Activated effector memory CD4-positive, alpha-beta T cell treated with Interleukin-2 at 50 U/mL for 16 hours (primary cell): Measurements from ENCODE around the gene LAGE3.

Experiments
- DNase-seq: peaks from one replicate; pipeline ENCODE4 v3.0.0-alpha.2; 2020

Gene LAGE3

DNA sequence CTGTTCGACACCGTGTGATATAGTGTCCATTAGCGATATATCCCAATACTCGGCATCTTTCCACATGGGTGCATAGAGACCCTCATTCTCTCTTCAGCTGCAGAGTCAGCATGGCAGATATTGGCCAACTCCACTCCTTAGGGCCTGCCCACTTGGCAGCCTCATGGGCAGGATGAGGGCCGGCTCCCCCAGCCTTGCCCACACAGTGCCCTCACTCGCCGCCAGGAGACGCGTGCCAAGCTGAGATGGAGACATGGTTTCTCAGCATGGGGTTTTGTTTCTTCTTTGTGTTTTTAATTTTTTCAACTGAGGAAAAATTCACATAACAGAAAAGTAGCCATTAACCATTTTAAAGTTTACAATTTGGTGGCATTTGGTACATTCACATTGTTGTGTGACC lies 26.3 kb downstream of the LAGE3 start:
- DNase-seq, result no peak

- no peak for DNase-seq
These were observed 28.8 kb downstream of the LAGE3 start for GRCh38 chrX:154450312-154450711.

- no peak for DNase-seq
These were observed 29.5 kb downstream of the LAGE3 start for GRCh38 chrX:154449618-154450017.

DNA sequence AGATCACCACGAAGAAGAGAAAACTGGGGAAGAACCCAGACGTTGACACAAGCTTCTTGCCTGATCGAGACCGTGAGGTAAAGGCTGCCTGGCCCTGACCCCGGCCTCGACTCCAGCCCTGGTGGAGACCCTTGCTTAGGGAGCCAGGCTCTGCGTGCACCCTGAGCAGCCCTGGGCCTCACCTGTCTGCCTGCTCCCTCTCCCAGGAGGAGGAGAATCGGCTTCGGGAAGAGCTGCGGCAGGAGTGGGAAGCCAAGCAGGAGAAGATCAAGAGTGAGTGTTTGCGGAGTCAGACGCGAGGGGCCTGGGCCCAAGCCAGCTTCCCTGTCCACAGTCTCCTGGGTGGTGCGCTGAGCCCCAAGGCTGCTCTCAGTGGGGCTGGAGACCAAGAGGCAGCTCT lies 30.6 kb downstream of the LAGE3 start:
- DNase-seq, result no peak

- no peak for DNase-seq
These were observed 32.7 kb downstream of the LAGE3 start for GRCh38 chrX:154446430-154446829.

DNA sequence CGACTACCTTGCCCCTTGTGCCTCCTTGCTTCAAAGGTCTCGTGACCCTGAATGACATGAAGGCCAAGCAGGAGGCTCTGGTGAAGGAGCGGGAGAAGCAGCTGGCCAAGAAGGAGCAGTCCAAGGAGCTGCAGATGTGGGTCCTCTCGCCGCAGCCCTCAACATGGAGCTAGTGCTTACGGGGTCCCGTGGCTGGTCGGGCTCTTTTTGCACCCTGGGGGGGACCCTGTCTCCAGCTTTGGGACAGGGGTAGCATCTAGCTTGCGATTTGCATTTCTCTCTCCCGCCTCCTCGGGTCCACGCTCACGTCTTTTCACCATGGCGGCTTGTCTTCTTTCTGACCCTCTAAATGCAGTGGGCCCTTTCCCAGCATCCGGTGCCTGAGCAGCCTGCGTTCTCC lies 33.3 kb downstream of the LAGE3 start:
- no peak for DNase-seq

DNA sequence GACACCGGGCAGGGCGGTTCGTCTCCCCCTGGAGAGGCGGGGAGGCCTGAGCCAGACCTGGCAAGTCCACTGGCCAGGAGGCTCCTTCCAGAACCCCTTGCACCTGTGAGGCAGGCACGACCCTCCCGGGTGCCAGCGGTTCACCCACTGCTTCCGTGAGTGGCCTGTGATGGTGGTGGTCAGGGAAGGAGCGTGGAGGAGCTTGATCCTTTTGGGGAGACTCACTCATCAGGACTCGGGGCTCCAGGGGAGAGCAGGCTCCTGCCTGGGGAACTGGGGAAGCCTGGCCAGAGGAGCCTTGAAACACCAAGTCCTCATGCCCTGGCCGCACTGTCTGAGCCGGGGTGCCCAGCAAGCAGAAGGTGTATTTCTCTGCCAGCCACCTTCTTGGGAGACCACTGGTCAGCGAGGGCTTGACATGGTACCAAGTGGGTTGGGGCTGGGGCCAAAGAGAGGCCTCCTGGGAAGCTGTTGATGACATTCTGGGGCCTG lies 34.3 kb downstream of the LAGE3 start:
- DNase-seq, result no peak

DNA sequence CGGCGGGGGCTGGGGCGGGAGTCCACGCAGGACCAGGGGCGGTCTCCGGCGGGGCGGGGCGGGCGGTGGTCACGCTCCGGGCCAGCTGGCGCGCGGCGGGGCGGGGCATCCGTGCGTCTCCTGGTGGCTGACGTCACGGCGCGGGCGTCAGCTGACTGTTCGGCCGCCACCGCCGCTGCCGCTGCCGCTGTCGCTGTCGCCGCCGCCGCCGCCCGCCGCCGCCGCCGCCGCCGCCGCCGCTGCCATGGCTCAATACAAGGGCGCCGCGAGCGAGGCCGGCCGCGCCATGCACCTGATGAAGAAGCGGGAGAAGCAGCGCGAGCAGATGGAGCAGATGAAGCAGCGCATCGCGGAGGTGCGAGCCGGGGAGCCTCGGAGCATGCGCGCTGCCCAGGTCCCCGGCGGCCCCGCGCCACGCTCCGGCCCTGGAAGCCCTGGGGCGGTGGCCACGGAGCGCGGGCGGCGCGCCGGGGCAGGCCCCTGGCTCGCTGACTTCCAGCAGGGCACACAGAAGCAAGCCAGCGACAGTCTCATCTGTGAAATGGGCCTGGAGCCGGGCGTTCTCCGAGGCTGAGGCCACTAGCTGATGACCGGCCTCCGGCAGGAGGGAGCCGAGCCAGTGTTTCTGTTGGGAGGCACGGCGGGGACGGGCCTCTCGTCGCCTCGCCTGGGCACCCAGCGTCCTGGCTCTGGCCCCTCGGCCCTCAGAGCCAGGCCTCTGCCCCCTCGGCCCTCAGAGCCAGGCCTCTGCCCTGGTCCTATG lies 34.9 kb downstream of the LAGE3 start, which contains the start of gene FAM50A:
Gene FAM50A, plus strand, starts transcription at position 150 of the 763 bp plus-strand sequence. Its CDS starts 95 bp downstream, at position 245.
- DNase-seq, result peak; percentile 56

GRCh38 chrX:154443479-154443910 lies 35.6 kb downstream of the LAGE3 start:
- no peak for DNase-seq

- no peak for DNase-seq
These were observed 36.9 kb downstream of the LAGE3 start for GRCh38 chrX:154441984-154442707.

DNA sequence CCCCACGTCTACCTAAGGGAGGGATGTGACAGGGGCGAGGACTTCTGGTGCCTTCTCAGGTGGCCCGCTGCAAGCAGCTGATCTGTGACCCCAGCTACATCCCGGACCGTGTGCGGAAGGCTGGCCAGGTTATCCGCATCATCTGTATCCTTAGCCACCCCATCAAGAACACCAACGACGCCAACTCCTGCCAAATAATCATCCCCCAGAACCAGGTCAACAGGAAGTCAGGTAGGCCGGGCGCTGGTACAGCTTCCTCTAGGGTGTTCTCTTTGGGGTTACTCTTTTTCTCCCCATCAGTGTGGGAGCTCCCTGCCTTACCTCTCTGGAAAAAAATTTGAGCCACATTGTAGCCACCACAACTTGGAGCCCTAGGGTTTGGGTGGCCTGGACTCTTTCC lies 37.5 kb downstream of the LAGE3 start:
- DNase-seq, result no peak

DNA sequence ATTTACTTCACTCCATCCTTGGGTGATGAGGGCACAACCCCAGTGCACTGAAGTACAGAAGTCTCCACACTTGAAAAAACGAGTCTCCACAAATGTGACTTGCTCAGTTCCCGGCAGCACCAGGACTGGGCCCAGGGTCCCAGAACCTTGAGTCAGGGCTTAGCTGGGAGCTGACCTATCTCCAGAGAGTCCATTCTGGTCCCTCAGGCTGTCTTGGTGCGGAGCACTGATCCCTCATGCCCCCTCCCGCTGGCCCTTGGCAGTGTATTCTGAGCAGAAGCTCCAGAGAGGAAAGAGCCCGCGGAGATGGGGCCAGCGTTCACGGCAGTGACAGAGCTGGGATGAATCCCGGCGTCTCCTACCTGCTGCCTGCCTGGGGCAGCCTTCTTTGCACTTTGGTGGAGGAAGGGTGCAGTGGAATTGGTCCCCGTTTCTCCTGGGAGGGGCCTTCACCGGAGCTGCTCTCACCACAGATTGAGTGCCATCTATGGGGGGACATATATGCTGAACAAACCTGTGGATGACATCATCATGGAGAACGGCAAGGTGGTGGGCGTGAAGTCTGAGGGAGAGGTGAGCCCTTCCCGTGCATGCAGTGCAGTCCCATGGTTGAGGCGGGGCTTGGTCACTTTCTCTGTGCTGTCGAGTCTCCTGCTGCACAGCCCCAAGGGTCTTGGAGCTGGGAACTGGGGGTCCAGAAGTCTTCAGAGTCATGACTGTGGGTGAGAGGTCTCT lies 38.3 kb downstream of the LAGE3 start:
- DNase-seq, result no peak

- no peak for DNase-seq
These were observed 39.2 kb downstream of the LAGE3 start for GRCh38 chrX:154439841-154440240.

GRCh38 chrX:154437971-154438893 lies 40.8 kb downstream of the LAGE3 start:
- DNase-seq, result no peak

DNA sequence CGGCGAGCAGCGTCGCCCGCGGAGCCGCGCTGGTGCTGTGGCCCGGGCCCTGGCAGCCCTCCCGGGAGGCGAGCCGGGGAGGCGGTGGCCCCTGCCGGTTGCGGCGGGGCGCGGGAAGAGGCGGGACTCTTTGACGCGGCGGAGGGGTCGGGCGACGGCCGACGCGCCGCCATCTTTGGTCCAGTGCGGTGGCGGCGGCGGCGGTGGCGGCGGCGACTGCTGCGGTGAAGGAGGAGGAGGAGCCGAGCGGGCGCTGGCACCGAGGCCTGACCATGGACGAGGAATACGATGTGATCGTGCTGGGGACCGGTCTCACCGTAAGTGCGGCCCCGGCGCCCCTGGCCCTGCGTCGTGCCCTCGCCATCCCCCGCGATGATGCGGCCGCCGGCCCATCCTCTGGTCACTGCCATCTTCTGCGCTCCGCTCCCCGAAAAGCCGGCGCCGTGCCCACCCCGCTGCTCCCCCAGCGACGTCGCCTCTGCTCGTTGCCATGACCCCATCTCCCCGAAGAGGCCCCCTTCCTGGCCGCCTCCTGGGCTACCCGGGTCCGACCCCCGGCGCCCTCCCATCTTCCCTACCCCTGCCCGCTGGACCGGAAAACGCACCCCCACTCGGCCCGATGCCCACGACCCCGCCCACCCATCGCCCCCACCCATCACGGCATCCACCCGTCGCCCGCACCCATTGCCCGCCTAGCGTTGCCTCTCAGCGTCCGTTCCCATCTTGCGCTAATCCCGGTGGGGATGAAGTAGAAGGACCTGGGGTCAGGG lies 41.9 kb downstream of the LAGE3 start, which contains the start of gene GDI1:
Gene GDI1, plus strand, starts transcription at position 172 of the 770 bp plus-strand sequence. Its CDS starts 101 bp downstream, at position 273.
- no peak for DNase-seq

DNA sequence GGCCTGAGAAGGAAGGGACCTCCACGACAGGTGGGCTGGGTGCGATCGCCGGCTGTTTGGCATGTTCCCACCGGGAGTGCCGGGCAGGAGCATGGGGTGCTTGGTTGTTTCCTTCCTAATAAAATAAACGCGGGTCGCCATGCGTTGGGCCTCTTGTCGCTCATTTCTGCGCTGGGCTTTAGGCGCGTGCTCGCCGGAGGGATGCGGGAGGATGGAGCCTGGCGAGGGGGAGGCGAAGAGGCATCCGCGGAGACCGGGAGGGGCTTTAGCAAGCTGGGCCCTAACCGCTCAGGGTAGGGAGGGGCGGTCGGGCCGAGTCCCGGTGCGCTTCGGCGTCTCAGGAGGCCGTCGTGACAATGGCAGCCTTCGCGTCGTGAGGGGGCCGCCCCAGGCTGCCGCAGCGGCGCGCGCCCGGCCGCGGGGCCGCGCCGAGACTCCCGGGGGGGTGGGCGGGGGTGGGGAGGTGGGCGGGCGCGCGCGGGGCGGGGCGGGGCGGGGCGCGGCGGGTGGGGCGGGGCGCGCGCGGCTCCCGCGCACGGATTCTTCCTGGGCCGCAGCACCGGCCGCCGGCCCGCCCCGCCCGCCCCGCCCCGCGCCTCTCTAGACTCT lies 42.6 kb downstream of the LAGE3 start:
- DNase-seq, result peak; percentile 46

GRCh38 chrX:154435171-154435733 lies 43.8 kb downstream of the LAGE3 start:
- no peak for DNase-seq

DNA sequence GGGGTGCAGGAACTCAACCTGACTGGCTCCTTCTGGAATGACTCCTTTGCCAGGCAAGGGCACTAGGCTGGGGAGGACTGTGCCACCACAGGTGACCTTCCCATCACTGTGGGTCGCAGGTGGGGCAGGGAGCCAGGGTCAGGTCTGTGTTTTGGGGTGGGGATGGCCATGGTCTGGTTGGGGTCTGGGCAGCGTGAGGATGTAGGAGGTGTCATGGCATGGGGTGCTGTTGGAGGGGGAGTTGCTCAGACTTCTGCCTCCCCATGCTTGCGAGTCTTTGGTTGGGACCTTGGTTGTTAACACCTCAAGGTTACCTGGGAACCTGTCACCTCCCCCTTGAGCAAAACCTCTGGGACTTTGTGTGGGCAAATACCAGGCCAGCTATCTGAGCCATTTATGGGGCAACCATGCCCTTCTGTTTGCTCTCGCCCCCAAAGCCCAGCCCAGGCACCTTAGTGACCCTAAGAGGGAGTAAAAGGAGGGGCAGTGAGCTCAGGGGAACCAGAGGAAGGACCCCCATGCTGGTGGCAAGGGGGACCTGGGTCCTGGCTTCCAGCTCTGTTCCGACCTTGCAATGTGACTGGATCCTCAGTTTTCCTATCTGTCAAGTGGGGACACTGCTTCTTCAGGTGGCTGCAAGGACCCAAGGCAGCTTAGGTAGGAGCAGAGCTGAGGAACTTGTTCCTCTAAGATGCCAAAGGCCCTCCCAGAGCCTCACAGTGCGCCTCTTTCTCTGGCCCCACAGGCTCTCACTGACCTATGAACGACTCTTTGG lies 44.5 kb downstream of the LAGE3 start:
- no peak for DNase-seq

DNA sequence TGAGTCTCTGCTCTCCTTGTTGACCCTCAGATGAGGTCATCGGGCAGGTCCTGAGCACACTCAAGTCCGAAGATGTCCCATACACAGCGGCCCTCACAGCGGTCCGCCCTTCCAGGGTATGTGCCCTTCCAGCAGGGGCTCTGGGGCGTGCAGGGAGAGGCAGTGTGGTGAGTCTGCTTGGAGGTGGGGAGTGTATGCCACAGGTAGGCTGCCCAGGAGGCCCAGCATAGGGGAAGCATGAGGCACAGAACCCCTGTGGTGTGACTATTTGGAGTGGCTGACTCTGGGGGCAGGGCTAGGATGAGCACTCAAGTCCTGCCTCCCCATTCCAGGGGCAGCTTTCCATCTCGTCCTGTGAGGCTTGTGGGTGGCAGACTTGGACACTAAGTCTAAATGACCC lies 45.5 kb downstream of the LAGE3 start:
- no peak for DNase-seq

- DNase-seq, result no peak
These were observed 46.9 kb downstream of the LAGE3 start for GRCh38 chrX:154432210-154432609.
